Measurements from ENCODE around the gene HDGFL3. TPM values are rescaled to one million over a fixed set of nuclear protein-coding genes. Genes with fewer than 3 reads are reported as not detected.

The HDGFL3 gene
- total and polyA plus RNA-seq, 2 experiments from 2014 or later, result 31.3 to 50.6 TPM

DNA sequence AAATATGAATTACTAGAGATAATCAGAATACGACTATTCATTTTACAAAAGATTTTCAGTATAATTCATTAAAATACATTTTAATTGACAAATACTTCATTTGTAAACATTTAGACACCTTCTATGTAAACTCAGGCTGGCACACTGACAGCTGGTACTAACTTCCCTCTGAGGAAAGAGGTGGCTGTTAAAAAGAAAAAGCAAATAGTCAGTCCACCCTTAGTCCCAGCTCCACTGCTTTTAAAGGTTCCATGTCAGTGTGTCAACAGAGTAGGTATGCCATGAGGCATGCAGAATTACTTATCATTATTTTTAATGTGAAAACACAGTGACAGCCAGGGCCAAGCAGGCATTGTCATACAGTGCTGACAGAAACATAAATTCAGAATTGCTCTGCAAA, 84.1 kb downstream of the HDGFL3 start:
- Histone ChIP-seq H3K9me2 (replicated peaks; ENCODE audit: insufficient read depth) (no peaks in the 10 kb centered on the region), H3K4me2 (no peak overlapping the region), H3K79me2 (no peaks in the 10 kb centered on the region), H4K20me1 (ENCODE audit: insufficient read depth, poor library complexity, severe bottlenecking) (no peaks in the 10 kb centered on the region), H3K27me3 (no peaks in the 10 kb centered on the region), H3K9me3 (ENCODE audit: low read depth) (no peaks in the 10 kb centered on the region), H3K4me3 (no peak overlapping the region), H3K36me3 (replicated peaks; ENCODE audit: insufficient read depth, low read depth) (no peaks in the 10 kb centered on the region), H3K4me1 (ENCODE audit: insufficient read depth) (no peaks in the 10 kb centered on the region), H3K27ac (no peak overlapping the region), H2AFZ (no peak overlapping the region)
- WGBS (ENCODE audit: low lambda C conversion rate, missing lambda C conversion rate), result 97% methylated on average over 1 of the region's 1 CpG
- TF ChIP-seq EZH2 (IDR thresholded peaks at IDR 0.05; ENCODE audit: borderline replicate concordance), result no peak
- TF ChIP-seq, protein P1, sequence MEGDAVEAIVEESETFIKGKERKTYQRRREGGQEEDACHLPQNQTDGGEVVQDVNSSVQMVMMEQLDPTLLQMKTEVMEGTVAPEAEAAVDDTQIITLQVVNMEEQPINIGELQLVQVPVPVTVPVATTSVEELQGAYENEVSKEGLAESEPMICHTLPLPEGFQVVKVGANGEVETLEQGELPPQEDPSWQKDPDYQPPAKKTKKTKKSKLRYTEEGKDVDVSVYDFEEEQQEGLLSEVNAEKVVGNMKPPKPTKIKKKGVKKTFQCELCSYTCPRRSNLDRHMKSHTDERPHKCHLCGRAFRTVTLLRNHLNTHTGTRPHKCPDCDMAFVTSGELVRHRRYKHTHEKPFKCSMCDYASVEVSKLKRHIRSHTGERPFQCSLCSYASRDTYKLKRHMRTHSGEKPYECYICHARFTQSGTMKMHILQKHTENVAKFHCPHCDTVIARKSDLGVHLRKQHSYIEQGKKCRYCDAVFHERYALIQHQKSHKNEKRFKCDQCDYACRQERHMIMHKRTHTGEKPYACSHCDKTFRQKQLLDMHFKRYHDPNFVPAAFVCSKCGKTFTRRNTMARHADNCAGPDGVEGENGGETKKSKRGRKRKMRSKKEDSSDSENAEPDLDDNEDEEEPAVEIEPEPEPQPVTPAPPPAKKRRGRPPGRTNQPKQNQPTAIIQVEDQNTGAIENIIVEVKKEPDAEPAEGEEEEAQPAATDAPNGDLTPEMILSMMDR (IDR thresholded peaks at IDR 0.05; ENCODE audit: poor library complexity), result no peak
- TF ChIP-seq EZH2phosphoT487 (IDR thresholded peaks at IDR 0.05; ENCODE audit: low read depth, severe bottlenecking, unreplicated experiment), result no peak
- DNase-seq (ENCODE audit: low spot score), result no peak

DNA sequence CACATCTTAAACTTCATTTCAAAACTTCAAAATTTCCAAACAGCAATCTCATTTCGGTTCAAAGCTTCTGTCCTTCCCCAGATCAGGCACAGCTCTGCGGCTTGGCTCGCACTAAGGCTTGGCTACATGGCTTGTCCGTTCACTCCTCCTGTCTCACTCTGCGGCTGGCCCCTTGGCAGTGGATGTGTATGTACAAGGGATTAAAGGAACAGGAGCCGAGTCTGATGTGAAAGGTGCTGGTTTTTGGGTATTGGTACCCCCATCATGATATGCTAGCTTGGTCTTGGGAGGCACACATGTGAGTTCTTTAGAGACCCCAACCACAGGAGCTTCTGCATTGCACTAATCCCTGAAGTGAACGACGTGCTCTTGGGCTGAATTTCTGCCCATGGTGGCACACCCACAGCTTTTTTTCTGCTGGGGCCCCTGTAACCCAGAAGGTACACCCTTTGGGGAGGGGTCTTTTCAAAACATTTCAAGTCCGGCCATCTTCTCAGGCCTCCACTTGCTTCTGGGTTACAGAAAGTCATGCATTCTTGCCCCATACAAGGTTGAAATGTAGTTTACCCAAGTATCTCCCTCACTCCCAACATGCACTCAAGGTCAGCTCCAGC, 87.5 kb downstream of the HDGFL3 start:
- no peaks in the 10 kb centered on the region for H3K4me1 ChIP-seq (ENCODE audit: insufficient read depth)
- H3K79me2 ChIP-seq, result no peaks in the 10 kb centered on the region
- H2AFZ ChIP-seq, result no peak overlapping the region
- H3K4me3 ChIP-seq, result no peak overlapping the region
- no peaks in the 10 kb centered on the region for H3K36me3 ChIP-seq (replicated peaks; ENCODE audit: insufficient read depth, low read depth)
- no peak for DNase-seq (ENCODE audit: low spot score)
- no peaks in the 10 kb centered on the region for H3K9me2 ChIP-seq (replicated peaks; ENCODE audit: insufficient read depth)
- no peaks in the 10 kb centered on the region for H3K27me3 ChIP-seq
- H3K4me2 ChIP-seq, result no peak overlapping the region
- WGBS (ENCODE audit: low lambda C conversion rate, missing lambda C conversion rate), result 91% methylated on average over 9 of the region's 9 CpGs
- no peak overlapping the region for H3K27ac ChIP-seq
- no peaks in the 10 kb centered on the region for H4K20me1 ChIP-seq (ENCODE audit: insufficient read depth, poor library complexity, severe bottlenecking)
- TF ChIP-seq EZH2 (IDR thresholded peaks at IDR 0.05; ENCODE audit: borderline replicate concordance) (no peak), EZH2phosphoT487 (IDR thresholded peaks at IDR 0.05; ENCODE audit: low read depth, severe bottlenecking, unreplicated experiment) (no peak)
- TF ChIP-seq, protein P1 (IDR thresholded peaks at IDR 0.05; ENCODE audit: poor library complexity), result no peak
- no peaks in the 10 kb centered on the region for H3K9me3 ChIP-seq (ENCODE audit: low read depth)

DNA sequence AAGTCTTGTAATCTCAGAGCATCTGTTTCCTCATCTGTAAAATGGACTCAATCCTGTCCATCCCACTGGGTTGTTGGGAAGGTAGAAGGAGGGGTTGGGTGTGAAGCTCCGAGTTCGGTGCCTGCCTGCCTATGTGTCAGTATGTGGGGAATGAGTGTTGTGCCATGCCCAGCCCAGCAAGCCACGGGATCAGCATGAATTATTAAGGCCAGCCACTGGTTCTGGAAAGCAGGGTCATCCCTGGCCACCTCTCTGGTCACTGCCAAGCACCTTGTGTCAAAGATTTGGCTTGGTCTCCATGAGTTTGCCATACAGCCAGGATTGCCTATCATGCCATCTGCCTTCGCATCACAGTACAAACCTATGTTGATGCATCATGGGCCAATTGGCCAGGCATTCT, 88.7 kb downstream of the HDGFL3 start:
- H3K9me3 ChIP-seq (ENCODE audit: low read depth), result no peaks in the 10 kb centered on the region
- H3K4me2 ChIP-seq, result no peak overlapping the region
- H2AFZ ChIP-seq, result no peak overlapping the region
- no peaks in the 10 kb centered on the region for H3K9me2 ChIP-seq (replicated peaks; ENCODE audit: insufficient read depth)
- H3K79me2 ChIP-seq, result no peaks in the 10 kb centered on the region
- H3K27me3 ChIP-seq, result no peaks in the 10 kb centered on the region
- H3K27ac ChIP-seq, result no peak overlapping the region
- no peaks in the 10 kb centered on the region for H3K4me1 ChIP-seq (ENCODE audit: insufficient read depth)
- no peak for TF ChIP-seq EZH2phosphoT487 (IDR thresholded peaks at IDR 0.05; ENCODE audit: low read depth, severe bottlenecking, unreplicated experiment)
- TF ChIP-seq, protein P1 (IDR thresholded peaks at IDR 0.05; ENCODE audit: poor library complexity), result no peak
- TF ChIP-seq EZH2 (IDR thresholded peaks at IDR 0.05; ENCODE audit: borderline replicate concordance), result no peak
- H3K4me3 ChIP-seq, result no peak overlapping the region
- no peaks in the 10 kb centered on the region for H3K36me3 ChIP-seq (replicated peaks; ENCODE audit: insufficient read depth, low read depth)
- H4K20me1 ChIP-seq (ENCODE audit: insufficient read depth, poor library complexity, severe bottlenecking), result no peaks in the 10 kb centered on the region
- 94% methylated on average over 4 of the region's 4 CpGs for WGBS (ENCODE audit: low lambda C conversion rate, missing lambda C conversion rate)
- DNase-seq (ENCODE audit: low spot score), result no peak

Measured in hepatocyte (in vitro differentiated cells).